Kidney epithelial cell (primary cell): Measurements from ENCODE around the gene ZEB1. TPM values are rescaled to one million over a fixed set of nuclear protein-coding genes. Genes with fewer than 3 reads are reported as not detected.
A peak's percentile ranks its signal among the peaks of the same experiment; 100 is the strongest.
"Not testable (repeated sequence)": the region's sequence is repeated elsewhere in the genome, so short reads cannot be mapped to it uniquely, and the experiment has no call there.

Source experiments
- DNase-seq: peaks from one replicate; pipeline ENCODE4 v3.0.0-alpha.2; 2010; ENCODE audit warnings: low read depth
- H3K27me3 ChIP-seq: 2 replicates; pipeline ENCODE4 v1.6.0; 2011; ENCODE audit warnings: low read length; ENCODE audit not compliant: control insufficient read depth, insufficient read depth
- H3K36me3 ChIP-seq: 2 replicates; pipeline ENCODE4 v1.5.1; 2011; ENCODE audit warnings: low read length; ENCODE audit not compliant: control insufficient read depth, insufficient read depth
- H3K4me3 ChIP-seq: 2 replicates; pipeline ENCODE4 v1.5.1; 2011; ENCODE audit warnings: low read depth, mild to moderate bottlenecking, control low read depth, low read length
- CTCF ChIP-seq: IDR thresholded peaks from 2 replicates; pipeline ENCODE4 v1.5.1; 2011; ENCODE audit warnings: mild to moderate bottlenecking, moderate library complexity, low read length, control low read depth, inconsistent platforms; ENCODE audit not compliant: insufficient read depth, poor library complexity, severe bottlenecking
- total RNA-seq: library from RNA; depleted of rRNA; stranded (reverse); fragments of >200 nt; gene quantifications from 2 replicates; pipeline ENCODE4 v1.2.3, GENCODE V29; 2015

The ZEB1 gene
- total RNA-seq, 1 donor from 2014 or later: 10.8 TPM

- Histone ChIP-seq H3K27me3 (no peaks in the 10 kb centered on the region), H3K36me3 (no peaks in the 10 kb centered on the region), H3K4me3 (no peak overlapping the region)
- no peak for DNase-seq
- no peak for TF ChIP-seq CTCF
Measured at GRCh38 chr10:31350891-31351290, 31.9 kb downstream of the ZEB1 start.

- Histone ChIP-seq H3K27me3 (no peaks in the 10 kb centered on the region), H3K4me3 (no peak overlapping the region), H3K36me3 (no peaks in the 10 kb centered on the region)
- DNase-seq: no peak
- TF ChIP-seq CTCF: no peak
Measured at GRCh38 chr10:31352436-31353226, 33.6 kb downstream of the ZEB1 start.

GRCh38 chr10:31353574-31353973 lies 34.6 kb downstream of the ZEB1 start:
- DNase-seq: peak; percentile 52
- H3K27me3 ChIP-seq: no peaks in the 10 kb centered on the region
- TF ChIP-seq CTCF: peak; percentile 6
- no peak overlapping the region for H3K4me3 ChIP-seq
- no peaks in the 10 kb centered on the region for H3K36me3 ChIP-seq

- no peak overlapping the region for H3K4me3 ChIP-seq
- DNase-seq: no peak
- TF ChIP-seq CTCF: no peak
- H3K36me3 ChIP-seq: no peaks in the 10 kb centered on the region
- H3K27me3 ChIP-seq: no peaks in the 10 kb centered on the region
Measured at GRCh38 chr10:31358688-31359330, 39.8 kb downstream of the ZEB1 start.

GRCh38 chr10:31359979-31360378 lies 41.0 kb downstream of the ZEB1 start:
- Histone ChIP-seq H3K36me3 (no peaks in the 10 kb centered on the region), H3K4me3 (no peak overlapping the region)
- DNase-seq: no peak

GRCh38 chr10:31361475-31361874 lies 42.5 kb downstream of the ZEB1 start:
- H3K27me3 ChIP-seq, DNase-seq, H3K4me3 ChIP-seq, H3K36me3 ChIP-seq: not testable (repeated sequence)

More at GRCh38 chr10:31359979-31360378, 41.0 kb downstream of the ZEB1 start:
- no peaks in the 10 kb centered on the region for H3K27me3 ChIP-seq
- TF ChIP-seq CTCF: no peak
